SK-N-SH (cell line): ENCODE data around the gene HIF1AN. TPM values are rescaled to one million over a fixed set of nuclear protein-coding genes. Genes with fewer than 3 reads are reported as not detected.

Source experiments
- CTCF ChIA-PET: fragments of 300-600, 350-600 bp; formaldehyde crosslinking; extraction: SDS; loops from one replicate; lab custom pipeline; 2021; lab: Yijun Ruan, JAX
- POLR2A ChIA-PET: fragments of 350-600 bp; sonication (Branson Sonifier 250); formaldehyde crosslinking; extraction: SDS; loops from one replicate; lab custom pipeline; 2020; ENCODE audit warnings: antibody characterized with exemption, inconsistent platforms; lab: Yijun Ruan, JAX
- DNase-seq: peaks from one replicate; pipeline ENCODE4 v3.0.0; 2012
- H2AFZ ChIP-seq: fragments of 200-600 bp; sonication (generic); 2 replicates; pipeline ENCODE4 v1.8.1; 2016; ENCODE audit warnings: antibody characterized with exemption, mild to moderate bottlenecking, low read depth
- H3F3A ChIP-seq: fragments of 200-600 bp; sonication (generic); replicated peaks from 2 replicates; pipeline ENCODE3; 2016; ENCODE audit warnings: antibody characterized with exemption, mild to moderate bottlenecking; ENCODE audit not compliant: insufficient read depth
- H3K27ac ChIP-seq, 2 experiments: fragments of 200-500 bp in 1 of 2; fragments of 200-600 bp in 1 of 2; sonication (Bioruptor generic) in 1 of 2; sonication (generic), shearing (Covaris generic) in 1 of 2; 2 replicates each; pipeline versions ENCODE4 v1.5.1 to v1.6.1; 2014 to 2016; ENCODE audit warnings: low read depth in 2 of 2, inconsistent platforms in 1 of 2, low read length in 1 of 2, mild to moderate bottlenecking in 1 of 2, mixed read lengths in 1 of 2
- H3K27me3 ChIP-seq: fragments of 200-600 bp; sonication (generic), shearing (Covaris generic); 2 replicates; pipeline ENCODE4 v1.6.1; 2016; ENCODE audit warnings: mixed run types; ENCODE audit not compliant: insufficient read depth
- H3K36me3 ChIP-seq, 2 experiments: fragments of 200-500 bp in 1 of 2; fragments of 200-600 bp in 1 of 2; sonication (Bioruptor generic) in 1 of 2; sonication (generic) in 1 of 2; replicated peaks in 1 of 2; 2 replicates each; pipeline versions ENCODE3 to v1.5.1; 2014 to 2016; ENCODE audit warnings: low read length in 1 of 2, mild to moderate bottlenecking in 1 of 2; ENCODE audit not compliant: insufficient read depth in 2 of 2, control insufficient read depth in 1 of 2
- H3K4me1 ChIP-seq, 2 experiments: fragments of 200-500 bp in 1 of 2; fragments of 200-600 bp in 1 of 2; sonication (Bioruptor generic) in 1 of 2; sonication (generic), shearing (Covaris generic) in 1 of 2; 2 replicates each; pipeline versions ENCODE4 v1.5.1 to v1.6.1; 2014 to 2016; ENCODE audit warnings: low read depth in 1 of 2, low read length in 1 of 2, mixed run types in 1 of 2; ENCODE audit not compliant: insufficient read depth in 2 of 2, control insufficient read depth in 1 of 2
- H3K4me2 ChIP-seq: fragments of 200-600 bp; sonication (generic), shearing (Covaris generic); 2 replicates; pipeline ENCODE4 v1.6.1; 2017; ENCODE audit warnings: mixed run types
- H3K4me3 ChIP-seq, 2 experiments: fragments of 200-500 bp in 1 of 2; fragments of 200-600 bp in 1 of 2; sonication (Bioruptor generic) in 1 of 2; sonication (generic), shearing (Covaris generic) in 1 of 2; 2 replicates each; pipeline versions ENCODE4 v1.5.1 to v1.8.1; 2014 to 2016; ENCODE audit warnings: low read depth in 2 of 2, inconsistent platforms in 1 of 2, low read length in 1 of 2, mild to moderate bottlenecking in 1 of 2, mixed read lengths in 1 of 2, moderate library complexity in 1 of 2
- H3K79me2 ChIP-seq: fragments of 200-600 bp; sonication (generic); 2 replicates; pipeline ENCODE4 v1.8.1; 2017; ENCODE audit warnings: mild to moderate bottlenecking; ENCODE audit not compliant: insufficient read depth
- H3K9ac ChIP-seq: fragments of 200-600 bp; sonication (generic); 2 replicates; pipeline ENCODE4 v1.6.1; 2017; ENCODE audit warnings: mixed run types
- H3K9me2 ChIP-seq: fragments of 200-600 bp; sonication (generic); 2 replicates; pipeline ENCODE4 v1.6.1; 2017; ENCODE audit warnings: mixed run types
- H3K9me3 ChIP-seq: fragments of 200-600 bp; sonication (generic); 2 replicates; pipeline ENCODE4 v1.6.1; 2017; ENCODE audit warnings: mixed run types, mild to moderate bottlenecking, moderate library complexity
- H4K20me1 ChIP-seq: fragments of 200-600 bp; sonication (generic); 2 replicates; pipeline ENCODE4 v1.6.1; 2017; ENCODE audit warnings: mild to moderate bottlenecking, mixed run types; ENCODE audit not compliant: insufficient read depth
- CHD2 ChIP-seq: fragments of 150-350 bp; IDR thresholded peaks from 2 replicates; pipeline ENCODE4 v1.6.1; 2018; ENCODE audit warnings: low read length; ENCODE audit not compliant: partially characterized antibody
- EZH2phosphoT487 ChIP-seq: fragments of 200-600 bp; sonication (generic); IDR thresholded peaks from 2 replicates; pipeline ENCODE4 v1.6.1; 2017; ENCODE audit warnings: low read depth, mixed run types, mild to moderate bottlenecking, antibody characterized with exemption, moderate library complexity, borderline replicate concordance
- JUND ChIP-seq: IDR thresholded peaks from 2 replicates; pipeline ENCODE4 v1.4.0; 2012
- MEF2A ChIP-seq: IDR thresholded peaks from 2 replicates; pipeline ENCODE4 v1.4.0; 2012; ENCODE audit warnings: low read depth, borderline replicate concordance
- MXI1 ChIP-seq: IDR thresholded peaks from 2 replicates; pipeline ENCODE4 v1.6.1; 2012; ENCODE audit warnings: mild to moderate bottlenecking, low read depth, low read length, improper control_type of control experiment
- NFIC ChIP-seq: IDR thresholded peaks from 2 replicates; pipeline ENCODE4 v1.4.0; 2012; ENCODE audit warnings: borderline replicate concordance
- PBX3 ChIP-seq: IDR thresholded peaks from 2 replicates; pipeline ENCODE4; 2012
- POLR2AphosphoS5 ChIP-seq: IDR thresholded peaks from 2 replicates; pipeline ENCODE4 v1.6.1; 2012; ENCODE audit warnings: low read depth, low read length
- RFX5 ChIP-seq: IDR thresholded peaks from 2 replicates; pipeline ENCODE4 v1.6.1; 2012; ENCODE audit warnings: mild to moderate bottlenecking, improper control_type of control experiment, low read length
- RXRA ChIP-seq: IDR thresholded peaks from 2 replicates; pipeline ENCODE4 v1.4.0; 2012; ENCODE audit warnings: low read depth, mild to moderate bottlenecking, borderline replicate concordance
- SIN3A ChIP-seq: IDR thresholded peaks from 2 replicates; pipeline ENCODE4 v1.6.1; 2012; ENCODE audit warnings: low read depth, mild to moderate bottlenecking, low read length, moderate library complexity, borderline replicate concordance
- SMC3 ChIP-seq: IDR thresholded peaks from 2 replicates; pipeline ENCODE4 v1.6.1; 2012; ENCODE audit warnings: low read depth, low read length, improper control_type of control experiment
- TCF12 ChIP-seq: IDR thresholded peaks from 2 replicates; pipeline ENCODE4 v1.4.0; 2012
- TEAD4 ChIP-seq: IDR thresholded peaks from 2 replicates; pipeline ENCODE4 v1.4.0; 2012; ENCODE audit warnings: mild to moderate bottlenecking, borderline replicate concordance; ENCODE audit not compliant: insufficient read depth
- YY1 ChIP-seq: IDR thresholded peaks from 2 replicates; pipeline ENCODE4 v1.4.0; 2012; ENCODE audit warnings: low read depth, mild to moderate bottlenecking
- WGBS: methylation state at CpG from one replicate; pipeline ENCODE4 v1.1.6; 2017; ENCODE audit warnings: low lambda C conversion rate; 5-methylcytosine and 5-hydroxymethylcytosine counted together
- polyA plus RNA-seq, 3 experiments: library from polyadenylated mRNA; depleted of rRNA; stranded (reverse); fragments of >200 nt; gene quantifications; 2 replicates each; pipeline ENCODE4 v1.2.3, GENCODE V29; 2012
- TF ChIP-seq, protein P1 (sequence below): fragments of 200-600 bp; sonication (generic); IDR thresholded peaks from 2 replicates; pipeline ENCODE4 v1.6.1; 2017; ENCODE audit warnings: antibody characterized with exemption, mild to moderate bottlenecking, moderate library complexity
- TF ChIP-seq, protein P2 (sequence below): IDR thresholded peaks from 2 replicates; pipeline ENCODE4 v1.4.0; 2012; ENCODE audit warnings: low read depth, borderline replicate concordance

The HIF1AN gene
- polyA plus RNA-seq, 1 of the 3 experiments (the other 2 are of a cell fraction): 8.1 TPM

- Histone ChIP-seq H3K9me3 (no peaks in the 10 kb centered on the region), H3K79me2 (no peaks in the 10 kb centered on the region), H3F3A (peaks cover 3% of the 10 kb centered on the region)
- TF ChIP-seq TEAD4 (no peak), YY1 (no peak), TCF12 (no peak), RXRA (no peak), SIN3A (no peak), PBX3 (no peak), MEF2A (no peak), EZH2phosphoT487 (no peak)
- TF ChIP-seq, protein P1, sequence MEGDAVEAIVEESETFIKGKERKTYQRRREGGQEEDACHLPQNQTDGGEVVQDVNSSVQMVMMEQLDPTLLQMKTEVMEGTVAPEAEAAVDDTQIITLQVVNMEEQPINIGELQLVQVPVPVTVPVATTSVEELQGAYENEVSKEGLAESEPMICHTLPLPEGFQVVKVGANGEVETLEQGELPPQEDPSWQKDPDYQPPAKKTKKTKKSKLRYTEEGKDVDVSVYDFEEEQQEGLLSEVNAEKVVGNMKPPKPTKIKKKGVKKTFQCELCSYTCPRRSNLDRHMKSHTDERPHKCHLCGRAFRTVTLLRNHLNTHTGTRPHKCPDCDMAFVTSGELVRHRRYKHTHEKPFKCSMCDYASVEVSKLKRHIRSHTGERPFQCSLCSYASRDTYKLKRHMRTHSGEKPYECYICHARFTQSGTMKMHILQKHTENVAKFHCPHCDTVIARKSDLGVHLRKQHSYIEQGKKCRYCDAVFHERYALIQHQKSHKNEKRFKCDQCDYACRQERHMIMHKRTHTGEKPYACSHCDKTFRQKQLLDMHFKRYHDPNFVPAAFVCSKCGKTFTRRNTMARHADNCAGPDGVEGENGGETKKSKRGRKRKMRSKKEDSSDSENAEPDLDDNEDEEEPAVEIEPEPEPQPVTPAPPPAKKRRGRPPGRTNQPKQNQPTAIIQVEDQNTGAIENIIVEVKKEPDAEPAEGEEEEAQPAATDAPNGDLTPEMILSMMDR: no peak
- TF ChIP-seq, protein P2, sequence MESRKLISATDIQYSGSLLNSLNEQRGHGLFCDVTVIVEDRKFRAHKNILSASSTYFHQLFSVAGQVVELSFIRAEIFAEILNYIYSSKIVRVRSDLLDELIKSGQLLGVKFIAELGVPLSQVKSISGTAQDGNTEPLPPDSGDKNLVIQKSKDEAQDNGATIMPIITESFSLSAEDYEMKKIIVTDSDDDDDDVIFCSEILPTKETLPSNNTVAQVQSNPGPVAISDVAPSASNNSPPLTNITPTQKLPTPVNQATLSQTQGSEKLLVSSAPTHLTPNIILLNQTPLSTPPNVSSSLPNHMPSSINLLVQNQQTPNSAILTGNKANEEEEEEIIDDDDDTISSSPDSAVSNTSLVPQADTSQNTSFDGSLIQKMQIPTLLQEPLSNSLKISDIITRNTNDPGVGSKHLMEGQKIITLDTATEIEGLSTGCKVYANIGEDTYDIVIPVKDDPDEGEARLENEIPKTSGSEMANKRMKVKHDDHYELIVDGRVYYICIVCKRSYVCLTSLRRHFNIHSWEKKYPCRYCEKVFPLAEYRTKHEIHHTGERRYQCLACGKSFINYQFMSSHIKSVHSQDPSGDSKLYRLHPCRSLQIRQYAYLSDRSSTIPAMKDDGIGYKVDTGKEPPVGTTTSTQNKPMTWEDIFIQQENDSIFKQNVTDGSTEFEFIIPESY: no peak
- TF ChIP-seq, all 33 proteins: peak for 0
- H3K4me2 ChIP-seq: no peak overlapping the region
- no peak overlapping the region for H3K9ac ChIP-seq
- H3K4me3 ChIP-seq: no peak overlapping the region
- DNase-seq: no peak
- no peaks in the 10 kb centered on the region for H4K20me1 ChIP-seq
- H3K36me3 ChIP-seq: peaks cover 5 to 11% of the 10 kb centered on the region in 2 experiments
- no peak overlapping the region for H2AFZ ChIP-seq
- CTCF ChIA-PET: interaction anchor here (0.8 to 11.5 kb wide), 29 partner anchors 9 to 501 kb away, joined by 3 to 262 read pairs (median 5); partner anchors contain the start of genes KAZALD1 and PAX2
- H3K27ac ChIP-seq: no peak overlapping the region
- WGBS: 64% methylated on average over 2 of the region's 2 CpGs
- POLR2A ChIA-PET: interaction anchor here (0.6 to 1.7 kb wide), 2 partner anchors 183 to 315 kb away, joined by 3 to 6 read pairs; no protein-coding TSS in a partner anchor
- no peaks in the 10 kb centered on the region; a peak in 1 of 4 replicates for H3K4me1 ChIP-seq
- no peaks in the 10 kb centered on the region for H3K9me2 ChIP-seq
- H3K27me3 ChIP-seq: no peaks in the 10 kb centered on the region
These were observed 25.3 kb downstream of the HIF1AN start for GRCh38 chr10:100561005-100561404.

DNA sequence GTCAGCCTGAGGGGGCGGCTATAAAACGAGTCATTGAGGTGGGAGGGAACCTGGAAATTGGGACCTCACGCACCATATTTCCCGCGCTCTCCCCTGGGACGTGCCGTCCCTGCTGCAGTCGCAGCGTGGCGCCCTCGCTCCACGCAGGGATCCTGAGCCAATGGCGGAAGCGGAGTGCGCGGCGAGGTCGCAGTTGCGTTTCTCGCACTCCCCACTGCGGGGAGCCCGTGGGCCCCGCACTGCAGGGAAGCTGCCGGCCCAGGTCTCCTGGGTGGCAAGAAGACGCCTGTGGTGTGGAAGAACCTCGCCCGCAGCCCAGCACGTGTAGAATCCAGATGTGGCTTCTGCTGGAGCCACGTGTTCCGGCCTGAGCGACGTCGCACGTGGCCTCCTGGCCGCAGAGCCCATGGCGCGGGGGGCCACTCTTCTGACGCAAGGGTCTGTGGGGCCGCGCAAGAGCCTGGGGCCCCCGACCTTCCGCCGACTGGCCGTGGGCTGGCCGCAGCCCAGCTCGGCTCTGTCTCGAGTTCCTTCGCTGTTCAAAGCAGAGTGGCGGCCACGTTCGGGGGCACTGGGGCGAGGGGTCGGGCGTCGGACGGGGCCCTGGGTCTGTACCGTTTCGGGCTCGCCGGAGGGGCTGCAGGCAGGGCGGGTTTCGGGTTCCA, 26.4 kb downstream of the HIF1AN start:
- peaks cover 3 to 5% of the 10 kb centered on the region in 2 experiments for H3K36me3 ChIP-seq
- H3K27me3 ChIP-seq: no peaks in the 10 kb centered on the region
- H3K4me3 ChIP-seq: no peak overlapping the region; a peak in 1 of 4 replicates
- H3K4me2 ChIP-seq: no peak overlapping the region
- H3K4me1 ChIP-seq: no peaks in the 10 kb centered on the region; a peak in 1 of 4 replicates
- CTCF ChIA-PET: interaction anchor here (0.5 to 11.5 kb wide), 89 partner anchors 8 to 490 kb away, joined by 3 to 262 read pairs (median 6); partner anchors contain the start of genes HIF1AN and PAX2
- POLR2A ChIA-PET: interaction anchor here (0.7 to 1.7 kb wide), 4 partner anchors 166 to 321 kb away, joined by 3 to 6 read pairs (median 4); no protein-coding TSS in a partner anchor
- H3K9me3 ChIP-seq: no peaks in the 10 kb centered on the region
- H3K9me2 ChIP-seq: no peaks in the 10 kb centered on the region
- peak; percentile 94 for DNase-seq
- H2AFZ ChIP-seq: no peak overlapping the region
- H4K20me1 ChIP-seq: no peaks in the 10 kb centered on the region
- H3F3A ChIP-seq: peaks cover 3% of the 10 kb centered on the region
- no peaks in the 10 kb centered on the region for H3K79me2 ChIP-seq
- H3K9ac ChIP-seq: no peak overlapping the region
- WGBS: 25% methylated on average over 31 of the region's 62 CpGs
- no peak overlapping the region for H3K27ac ChIP-seq
- TF ChIP-seq EZH2phosphoT487 (no peak), TEAD4 (no peak), CHD2 (no peak), MEF2A (no peak), SMC3 (peak; percentile 89), JUND (no peak), POLR2AphosphoS5 (no peak; the same call in 1 of the 2 replicates), RFX5 (no peak), NFIC (no peak), MXI1 (peak; percentile 27; the same call in 1 of the 2 replicates)
- TF ChIP-seq, protein P1: peak; percentile 67
